Karpas-422 (cell line): ENCODE results near the gene DUS1L. TPM values are rescaled to one million over a fixed set of nuclear protein-coding genes. Genes with fewer than 3 reads are reported as not detected.

Experiments
- DNase-seq: peaks from one replicate; pipeline ENCODE4 v3.0.0-alpha.2; 2015
- H2AFZ ChIP-seq: fragments of 200-600 bp; sonication (generic); 2 replicates; pipeline ENCODE4 v1.6.1; 2014; ENCODE audit warnings: antibody characterized with exemption, low read length, mixed read lengths
- H3K27ac ChIP-seq: fragments of 200-600 bp; sonication (generic); 2 replicates; pipeline ENCODE4 v1.5.1; 2014; ENCODE audit warnings: mild to moderate bottlenecking, low read length, moderate library complexity
- H3K27me3 ChIP-seq: fragments of 200-600 bp; sonication (generic); 2 replicates; pipeline ENCODE4 v1.6.1; 2014; ENCODE audit warnings: low read length, mixed read lengths
- H3K36me3 ChIP-seq: fragments of 200-600 bp; sonication (generic); 2 replicates; pipeline ENCODE4 v1.6.1; 2014; ENCODE audit warnings: low read length, mixed read lengths; ENCODE audit not compliant: insufficient read depth
- H3K4me1 ChIP-seq: fragments of 200-600 bp; sonication (generic); 2 replicates; pipeline ENCODE4 v1.6.1; 2014; ENCODE audit warnings: mild to moderate bottlenecking, low read length, mixed read lengths
- H3K4me2 ChIP-seq: fragments of 200-600 bp; sonication (generic); 2 replicates; pipeline ENCODE4 v1.6.1; 2014; ENCODE audit warnings: low read length, low read depth, mild to moderate bottlenecking; ENCODE audit not compliant: poor library complexity, severe bottlenecking
- H3K4me3 ChIP-seq: fragments of 200-600 bp; sonication (generic); 2 replicates; pipeline ENCODE4 v1.5.1; 2014; ENCODE audit warnings: mild to moderate bottlenecking, antibody characterized with exemption, low read length, mixed read lengths
- H3K79me2 ChIP-seq: fragments of 200-600 bp; sonication (generic); 2 replicates; pipeline ENCODE4 v1.6.1; 2014; ENCODE audit warnings: mild to moderate bottlenecking, low read length, mixed read lengths
- H3K9ac ChIP-seq: fragments of 200-600 bp; sonication (generic); 2 replicates; pipeline ENCODE4 v1.6.0; 2014; ENCODE audit warnings: low read length
- H3K9me2 ChIP-seq: fragments of 200-600 bp; sonication (generic), shearing (Covaris generic); replicated peaks from 2 replicates; pipeline ENCODE4 v1.6.0; 2014; ENCODE audit warnings: mild to moderate bottlenecking, low read length, moderate library complexity; ENCODE audit not compliant: insufficient read depth
- H3K9me3 ChIP-seq: fragments of 300-700, 200-600 bp; sonication (generic); 2 replicates; pipeline ENCODE4 v1.6.1; 2014; ENCODE audit warnings: low read length, mixed read lengths
- H4K20me1 ChIP-seq: fragments of 200-600 bp; sonication (generic); 2 replicates; pipeline ENCODE4 v1.6.1; 2014; ENCODE audit warnings: mild to moderate bottlenecking, antibody characterized with exemption, low read length, low read depth; ENCODE audit not compliant: insufficient read depth
- total RNA-seq: library from RNA; depleted of rRNA; stranded (reverse); fragments of >200 nt; shearing (Covaris generic); gene quantifications from 2 replicates; pipeline ENCODE4 v1.2.3, GENCODE V29; 2014; ENCODE audit warnings: low replicate concordance; rRNA removed

The DUS1L gene
- total RNA-seq: 89.6 and 187 TPM in 2 replicates

GRCh38 chr17:82065638-82066303 lies at the start of gene DUS1L:
TSS of gene DUS1L (minus strand) at chr17:82065804. CDS start at chr17:82065059, 745 bp downstream.
- peak within 1 kb of the TSS; percentile 99 for H3K9ac ChIP-seq
- H3K36me3 ChIP-seq: no peaks in the 10 kb centered on the region
- H3K9me2 ChIP-seq: no peaks in the 10 kb centered on the region
- peak within 1 kb of the TSS; percentile 61; the same call in 1 of the 2 replicates for H3K27ac ChIP-seq
- H3K79me2 ChIP-seq: peaks cover 29% of the 10 kb centered on the region
- no peaks in the 10 kb centered on the region for H3K9me3 ChIP-seq
- peak; percentile 88 for DNase-seq
- peak within 1 kb of the TSS; percentile 90 for H3K4me3 ChIP-seq
- peak within 1 kb of the TSS; percentile 94 for H3K4me2 ChIP-seq
- peaks cover 12% of the 10 kb centered on the region; the same call in 1 of the 2 replicates for H4K20me1 ChIP-seq
- peaks cover 20% of the 10 kb centered on the region for H3K4me1 ChIP-seq
- H3K27me3 ChIP-seq: no peaks in the 10 kb centered on the region
- peak within 1 kb of the TSS; percentile 32; the same call in 1 of the 2 replicates for H2AFZ ChIP-seq

GRCh38 chr17:82114872-82115271 lies 49.3 kb upstream of the DUS1L start:
- Histone ChIP-seq H3K4me3 (no peak overlapping the region), H3K9me2 (no peaks in the 10 kb centered on the region), H3K27ac (no peak overlapping the region), H3K27me3 (no peaks in the 10 kb centered on the region), H3K79me2 (no peaks in the 10 kb centered on the region), H3K36me3 (no peaks in the 10 kb centered on the region), H3K9ac (no peak overlapping the region), H3K4me2 (no peak overlapping the region), H4K20me1 (no peaks in the 10 kb centered on the region), H3K4me1 (no peaks in the 10 kb centered on the region), H3K9me3 (no peaks in the 10 kb centered on the region), H2AFZ (no peak overlapping the region)
- no peak for DNase-seq

GRCh38 chr17:82114447-82114846 lies 48.8 kb upstream of the DUS1L start:
- no peaks in the 10 kb centered on the region for H4K20me1 ChIP-seq
- no peaks in the 10 kb centered on the region for H3K9me3 ChIP-seq
- H3K9ac ChIP-seq: no peak overlapping the region
- H2AFZ ChIP-seq: no peak overlapping the region
- no peaks in the 10 kb centered on the region for H3K9me2 ChIP-seq
- H3K79me2 ChIP-seq: no peaks in the 10 kb centered on the region
- no peak for DNase-seq
- H3K4me3 ChIP-seq: no peak overlapping the region
- no peaks in the 10 kb centered on the region for H3K27me3 ChIP-seq
- no peak overlapping the region for H3K4me2 ChIP-seq
- H3K27ac ChIP-seq: no peak overlapping the region
- no peaks in the 10 kb centered on the region for H3K36me3 ChIP-seq
- H3K4me1 ChIP-seq: no peaks in the 10 kb centered on the region

GRCh38 chr17:82113941-82114340 lies 48.3 kb upstream of the DUS1L start:
- Histone ChIP-seq H3K4me3 (no peak overlapping the region), H3K4me2 (no peak overlapping the region), H3K36me3 (no peaks in the 10 kb centered on the region), H3K4me1 (no peaks in the 10 kb centered on the region), H2AFZ (no peak overlapping the region), H3K79me2 (no peaks in the 10 kb centered on the region), H3K9ac (no peak overlapping the region), H3K27ac (no peak overlapping the region), H3K9me2 (no peaks in the 10 kb centered on the region), H3K9me3 (no peaks in the 10 kb centered on the region), H4K20me1 (no peaks in the 10 kb centered on the region), H3K27me3 (no peaks in the 10 kb centered on the region)
- no peak for DNase-seq

- Histone ChIP-seq H3K4me3 (no peak overlapping the region), H3K79me2 (no peaks in the 10 kb centered on the region), H3K4me1 (no peaks in the 10 kb centered on the region), H4K20me1 (no peaks in the 10 kb centered on the region), H3K9me3 (no peaks in the 10 kb centered on the region), H3K27ac (no peak overlapping the region), H3K36me3 (no peaks in the 10 kb centered on the region), H3K4me2 (no peak overlapping the region), H2AFZ (no peak overlapping the region), H3K27me3 (no peaks in the 10 kb centered on the region), H3K9ac (no peak overlapping the region), H3K9me2 (no peaks in the 10 kb centered on the region)
- no peak for DNase-seq
Observed at GRCh38 chr17:82113422-82113821, 47.8 kb upstream of the DUS1L start.

GRCh38 chr17:82112914-82113311 lies 47.3 kb upstream of the DUS1L start:
- Histone ChIP-seq H3K9me3 (no peaks in the 10 kb centered on the region), H4K20me1 (no peaks in the 10 kb centered on the region), H3K27ac (no peak overlapping the region), H3K9me2 (no peaks in the 10 kb centered on the region), H3K4me2 (no peak overlapping the region), H3K4me3 (no peak overlapping the region), H3K36me3 (no peaks in the 10 kb centered on the region), H3K4me1 (no peaks in the 10 kb centered on the region), H3K9ac (no peak overlapping the region), H3K27me3 (no peaks in the 10 kb centered on the region), H2AFZ (no peak overlapping the region), H3K79me2 (no peaks in the 10 kb centered on the region)
- peak; percentile 30 for DNase-seq

- no peaks in the 10 kb centered on the region for H4K20me1 ChIP-seq
- no peak overlapping the region for H2AFZ ChIP-seq
- no peak overlapping the region for H3K9ac ChIP-seq
- no peak overlapping the region for H3K4me3 ChIP-seq
- H3K27ac ChIP-seq: no peak overlapping the region
- no peak overlapping the region for H3K4me2 ChIP-seq
- H3K36me3 ChIP-seq: no peaks in the 10 kb centered on the region
- H3K9me3 ChIP-seq: no peaks in the 10 kb centered on the region
- no peaks in the 10 kb centered on the region for H3K27me3 ChIP-seq
- H3K9me2 ChIP-seq: no peaks in the 10 kb centered on the region
- no peaks in the 10 kb centered on the region for H3K79me2 ChIP-seq
- no peak for DNase-seq
- peaks cover 1% of the 10 kb centered on the region for H3K4me1 ChIP-seq
Observed at GRCh38 chr17:82112181-82112913, 46.7 kb upstream of the DUS1L start.

GRCh38 chr17:82110298-82110697 lies 44.7 kb upstream of the DUS1L start:
- DNase-seq: no peak
- Histone ChIP-seq H3K4me2 (no peak overlapping the region), H3K9ac (no peak overlapping the region)

More at GRCh38 chr17:82110298-82110697, 44.7 kb upstream of the DUS1L start:
- Histone ChIP-seq H3K79me2 (no peaks in the 10 kb centered on the region), H3K4me1 (peaks cover 22% of the 10 kb centered on the region), H3K4me3 (no peak overlapping the region), H3K36me3 (no peaks in the 10 kb centered on the region), H2AFZ (no peak overlapping the region), H3K27me3 (no peaks in the 10 kb centered on the region), H4K20me1 (no peaks in the 10 kb centered on the region), H3K27ac (no peak overlapping the region), H3K9me2 (no peaks in the 10 kb centered on the region), H3K9me3 (no peaks in the 10 kb centered on the region)
